Astrocyte of the spinal cord (primary cell): ENCODE measurements around the gene RAVER2.
"Not testable (repeated sequence)": the region's sequence is repeated elsewhere in the genome, so short reads cannot be mapped to it uniquely, and the experiment has no call there.

Experiments
- DNase-seq: peaks from one replicate; pipeline ENCODE4 v3.0.0; 2011; ENCODE audit warnings: low read depth, low spot score
- H3K4me3 ChIP-seq: 2 replicates; pipeline ENCODE4 v1.5.1; 2011; ENCODE audit warnings: low read depth, mild to moderate bottlenecking, low read length, moderate library complexity
- CTCF ChIP-seq: IDR thresholded peaks from 2 replicates; pipeline ENCODE4 v1.5.1; 2012; ENCODE audit warnings: low read depth, mild to moderate bottlenecking, low read length, inconsistent platforms
- in situ Hi-C: cut with HindIII; loops from 2 replicates; pipeline ENCODE4 v1.10.0; 2017; ENCODE audit warnings: low sequenced_read_pairs

The RAVER2 gene

GRCh38 chr1:64727861-64728260, 17.0 kb upstream of the RAVER2 start:
- H3K4me3 ChIP-seq, result no peak overlapping the region
- DNase-seq, result no peak
- TF ChIP-seq CTCF, result no peak
- in situ Hi-C loops, result no loop called here

- in situ Hi-C loops, result no loop called here
- H3K4me3 ChIP-seq, result no peak overlapping the region
- no peak for TF ChIP-seq CTCF
- DNase-seq, result peak; percentile 44
Measured at GRCh38 chr1:64733581-64734286, 11.1 kb upstream of the RAVER2 start.

- in situ Hi-C loops, result no loop called here
Measured at GRCh38 chr1:64734287-64734652, 10.6 kb upstream of the RAVER2 start.

GRCh38 chr1:64740687-64741086, 4.2 kb upstream of the RAVER2 start:
- DNase-seq, in situ Hi-C loops, H3K4me3 ChIP-seq: not testable (repeated sequence)

More at GRCh38 chr1:64734287-64734652, 10.6 kb upstream of the RAVER2 start:
- no peak for TF ChIP-seq CTCF
- no peak overlapping the region for H3K4me3 ChIP-seq
- no peak for DNase-seq

GRCh38 chr1:64743954-64744491, 852 bp upstream of the RAVER2 start:
- in situ Hi-C loops, result no loop called here
- H3K4me3 ChIP-seq, result peak overlapping the region; percentile 62
- TF ChIP-seq CTCF, result no peak
- DNase-seq, result no peak

GRCh38 chr1:64745181-64745985, 508 bp downstream of the RAVER2 start:
- H3K4me3 ChIP-seq, result peak overlapping the region; percentile 62
- peak; percentile 55 for DNase-seq
- TF ChIP-seq CTCF, result no peak
- in situ Hi-C loops, result no loop called here
